Limb (tissue), 2 donors: ENCODE results near the gene KRTAP1-1.
"Not testable (repeated sequence)": the region's sequence is repeated elsewhere in the genome, so short reads cannot be mapped to it uniquely, and the experiment has no call there.

Experiments
- DNase-seq, 2 donors: peaks; one replicate each; pipeline ENCODE4 v3.0.0-alpha.2; 2016; ENCODE audit errors: extremely low spot score in 2 of 2

KRTAP1-1 gene

GRCh38 chr17:41057547-41057946, 16.3 kb upstream of the KRTAP1-1 start:
- DNase-seq: no peak

- DNase-seq: not testable (repeated sequence)
Observed at GRCh38 chr17:41055130-41055529, 13.9 kb upstream of the KRTAP1-1 start, which contains the start of gene KRTAP2-2. KRTAP2-2 (minus strand) TSS chr17:41055230; CDS start chr17:41055211, 19 bp downstream.

GRCh38 chr17:41054556-41054955, 13.3 kb upstream of the KRTAP1-1 start:
- DNase-seq: not testable (repeated sequence)

- no peak for DNase-seq
Observed at GRCh38 chr17:41054025-41054424, 12.8 kb upstream of the KRTAP1-1 start.

- no peak for DNase-seq
Observed at GRCh38 chr17:41052566-41052965, 11.3 kb upstream of the KRTAP1-1 start.

- no peak for DNase-seq
Observed at GRCh38 chr17:41049110-41049509, 7.9 kb upstream of the KRTAP1-1 start.

GRCh38 chr17:41048441-41048840, 7.2 kb upstream of the KRTAP1-1 start:
- DNase-seq: no peak

GRCh38 chr17:41046735-41047465, 5.7 kb upstream of the KRTAP1-1 start, which contains the start of gene KRTAP2-1:
KRTAP2-1 (minus strand) TSS chr17:41047316; CDS start chr17:41047267, 49 bp downstream.
- not testable (repeated sequence) for DNase-seq

- DNase-seq: no peak
Observed at GRCh38 chr17:41042953-41043352, 1.7 kb upstream of the KRTAP1-1 start.

GRCh38 chr17:41037853-41038350, 3.3 kb downstream of the KRTAP1-1 start:
- no peak for DNase-seq

- DNase-seq: not testable (repeated sequence)
Observed at GRCh38 chr17:41034346-41034935, 6.8 kb downstream of the KRTAP1-1 start, which contains the start of gene KRTAP1-3. KRTAP1-3 (minus strand) TSS chr17:41034874; CDS start chr17:41034821, 53 bp downstream.

GRCh38 chr17:41029633-41030245, 11.5 kb downstream of the KRTAP1-1 start, which contains the start of gene KRTAP1-4:
KRTAP1-4 (minus strand) TSS chr17:41030195; CDS start chr17:41030078, 117 bp downstream.
- no peak for DNase-seq

- DNase-seq: no peak
Observed at GRCh38 chr17:41026715-41027471, 14.4 kb downstream of the KRTAP1-1 start, which contains the start of gene KRTAP1-5. KRTAP1-5 (minus strand) TSS chr17:41027208; CDS start chr17:41027155, 53 bp downstream.

- no peak for DNase-seq
Observed at GRCh38 chr17:41024697-41025096, 16.6 kb downstream of the KRTAP1-1 start.

GRCh38 chr17:41020336-41020735, 20.9 kb downstream of the KRTAP1-1 start:
- no peak for DNase-seq

GRCh38 chr17:41019415-41019814, 21.8 kb downstream of the KRTAP1-1 start:
- no peak for DNase-seq

- DNase-seq: no peak
Observed at GRCh38 chr17:41018541-41018940, 22.7 kb downstream of the KRTAP1-1 start.

- DNase-seq: no peak
Observed at GRCh38 chr17:41016578-41017215, 24.6 kb downstream of the KRTAP1-1 start.

- DNase-seq: no peak
Observed at GRCh38 chr17:41015454-41015853, 25.8 kb downstream of the KRTAP1-1 start.

GRCh38 chr17:41013606-41014005, 27.6 kb downstream of the KRTAP1-1 start:
- DNase-seq: peak in 1 of 2 donors; percentile 54

GRCh38 chr17:41013181-41013580, 28.1 kb downstream of the KRTAP1-1 start:
- DNase-seq: no peak
